Measurements from ENCODE around the gene DDX17.

- TF ChIP-seq, protein P1, sequence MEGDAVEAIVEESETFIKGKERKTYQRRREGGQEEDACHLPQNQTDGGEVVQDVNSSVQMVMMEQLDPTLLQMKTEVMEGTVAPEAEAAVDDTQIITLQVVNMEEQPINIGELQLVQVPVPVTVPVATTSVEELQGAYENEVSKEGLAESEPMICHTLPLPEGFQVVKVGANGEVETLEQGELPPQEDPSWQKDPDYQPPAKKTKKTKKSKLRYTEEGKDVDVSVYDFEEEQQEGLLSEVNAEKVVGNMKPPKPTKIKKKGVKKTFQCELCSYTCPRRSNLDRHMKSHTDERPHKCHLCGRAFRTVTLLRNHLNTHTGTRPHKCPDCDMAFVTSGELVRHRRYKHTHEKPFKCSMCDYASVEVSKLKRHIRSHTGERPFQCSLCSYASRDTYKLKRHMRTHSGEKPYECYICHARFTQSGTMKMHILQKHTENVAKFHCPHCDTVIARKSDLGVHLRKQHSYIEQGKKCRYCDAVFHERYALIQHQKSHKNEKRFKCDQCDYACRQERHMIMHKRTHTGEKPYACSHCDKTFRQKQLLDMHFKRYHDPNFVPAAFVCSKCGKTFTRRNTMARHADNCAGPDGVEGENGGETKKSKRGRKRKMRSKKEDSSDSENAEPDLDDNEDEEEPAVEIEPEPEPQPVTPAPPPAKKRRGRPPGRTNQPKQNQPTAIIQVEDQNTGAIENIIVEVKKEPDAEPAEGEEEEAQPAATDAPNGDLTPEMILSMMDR (IDR thresholded peaks at IDR 0.05), result no peak
- TF ChIP-seq POLR2A (IDR thresholded peaks at IDR 0.05), result peak; percentile 31 to 35
Observed at GRCh38 chr22:38505541-38506117, 482 bp downstream of the DDX17 start.

All from Peyer's patch (tissue), 4 donors.